IMR-90 (cell line): ENCODE results near the gene CCDC142. TPM values are rescaled to one million over a fixed set of nuclear protein-coding genes. Genes with fewer than 3 reads are reported as not detected.

ENCODE experiments used
- ATAC-seq: fragments of 200-7000 bp; cut with Tn5 transposase; 2 replicates; pipeline ENCODE4 v1.9.1; 2020; ENCODE audit warnings: low read depth, mild to moderate bottlenecking, moderate library complexity
- BruUV-seq: library from RNA; stranded (reverse); fragments of 400-500 nt; replicated peaks from 2 replicates; lab custom pipeline; 2021; lab: Mats Ljungman, UMichigan
- CTCF ChIA-PET: fragments of 300-600 bp; formaldehyde crosslinking; extraction: SDS; loops from one replicate; lab custom pipeline; 2021; ENCODE audit warnings: antibody characterized with exemption; lab: Yijun Ruan, JAX
- POLR2A ChIA-PET: fragments of 300-600 bp; sonication (Branson Sonifier 250); formaldehyde crosslinking; loops from one replicate; lab custom pipeline; 2022; ENCODE audit warnings: antibody characterized with exemption; ENCODE audit not compliant: unreplicated experiment; lab: Charles Lee
- DNase-seq: peaks from one replicate; pipeline ENCODE4 v3.0.0; 2013
- H2AFZ ChIP-seq: replicated peaks from 2 replicates; pipeline ENCODE3; 2013; ENCODE audit warnings: low read length, mild to moderate bottlenecking; ENCODE audit not compliant: poor library complexity
- H2AK5ac ChIP-seq: 2 replicates; pipeline ENCODE4 v1.6.1; 2013; ENCODE audit warnings: low read depth, low read length, inconsistent platforms
- H2AK9ac ChIP-seq: replicated peaks from 2 replicates; pipeline ENCODE3; 2013; ENCODE audit warnings: mild to moderate bottlenecking, low read depth, low read length, moderate library complexity; ENCODE audit not compliant: poor library complexity
- H2BK120ac ChIP-seq: 2 replicates; pipeline ENCODE4 v1.6.1; 2013; ENCODE audit warnings: low read depth, low read length, inconsistent platforms
- H2BK15ac ChIP-seq: 3 replicates; pipeline ENCODE4 v1.6.1; 2013; ENCODE audit warnings: low read depth, low read length, inconsistent platforms
- H2BK20ac ChIP-seq: 2 replicates; pipeline ENCODE4 v1.6.1; 2013; ENCODE audit warnings: low read depth, mild to moderate bottlenecking, inconsistent platforms, low read length, moderate library complexity
- H2BK5ac ChIP-seq: 2 replicates; pipeline ENCODE4 v1.6.1; 2013; ENCODE audit warnings: mild to moderate bottlenecking, low read depth, low read length, inconsistent platforms; ENCODE audit not compliant: poor library complexity, severe bottlenecking
- H3K14ac ChIP-seq: replicated peaks from 2 replicates; pipeline ENCODE4 v1.6.1; 2013; ENCODE audit warnings: low read depth, low read length, inconsistent platforms
- H3K18ac ChIP-seq: 2 replicates; pipeline ENCODE4 v1.6.1; 2013; ENCODE audit warnings: low read depth, low read length, control low read depth
- H3K23ac ChIP-seq: 2 replicates; pipeline ENCODE4 v1.6.1; 2013; ENCODE audit warnings: low read depth, low read length, inconsistent platforms
- H3K27ac ChIP-seq: 2 replicates; pipeline ENCODE4 v1.5.1; 2013; ENCODE audit warnings: mild to moderate bottlenecking, control low read depth, low read length; ENCODE audit not compliant: insufficient read depth
- H3K27me3 ChIP-seq: 2 replicates; pipeline ENCODE4 v1.6.1; 2013; ENCODE audit warnings: low read length; ENCODE audit not compliant: control insufficient read depth, insufficient read depth
- H3K36me3 ChIP-seq: 2 replicates; pipeline ENCODE4 v1.6.1; 2013; ENCODE audit warnings: low read length, mixed read lengths; ENCODE audit not compliant: control insufficient read depth, insufficient read depth
- H3K4ac ChIP-seq: 2 replicates; pipeline ENCODE4 v1.6.1; 2013; ENCODE audit warnings: low read depth, low read length, inconsistent platforms
- H3K4me1 ChIP-seq: 2 replicates; pipeline ENCODE4 v1.6.1; 2013; ENCODE audit warnings: low read length, mixed read lengths; ENCODE audit not compliant: control insufficient read depth, insufficient read depth
- H3K4me2 ChIP-seq: 2 replicates; pipeline ENCODE4 v1.6.1; 2013; ENCODE audit warnings: low read depth, mild to moderate bottlenecking, control low read depth, low read length, moderate library complexity
- H3K4me3 ChIP-seq: 2 replicates; pipeline ENCODE4 v1.5.1; 2013; ENCODE audit warnings: low read depth, mild to moderate bottlenecking, control low read depth, low read length, moderate library complexity; ENCODE audit not compliant: insufficient read depth
- H3K56ac ChIP-seq: 2 replicates; pipeline ENCODE4 v1.6.1; 2013; ENCODE audit warnings: low read length, inconsistent platforms; ENCODE audit not compliant: insufficient read depth; ENCODE audit errors: extremely low read depth
- H3K79me1 ChIP-seq, 2 experiments: 2 replicates each; pipeline ENCODE4 v1.6.1; 2013; ENCODE audit warnings: low read length in 2 of 2, inconsistent platforms in 1 of 2, low read depth in 1 of 2
- H3K9ac ChIP-seq: 2 replicates; pipeline ENCODE4 v1.6.1; 2013; ENCODE audit warnings: low read depth, low read length, control low read depth
- H3K9me1 ChIP-seq: 2 replicates; pipeline ENCODE4 v1.6.1; 2013; ENCODE audit warnings: low read length, inconsistent platforms; ENCODE audit not compliant: insufficient read depth
- H3K9me3 ChIP-seq: 2 replicates; pipeline ENCODE4 v1.6.1; 2013; ENCODE audit warnings: low read length; ENCODE audit not compliant: control insufficient read depth, insufficient read depth
- H4K20me1 ChIP-seq: 2 replicates; pipeline ENCODE4 v1.6.1; 2013; ENCODE audit warnings: low read length, inconsistent platforms; ENCODE audit not compliant: insufficient read depth
- H4K5ac ChIP-seq: 2 replicates; pipeline ENCODE4 v1.6.1; 2013; ENCODE audit warnings: mild to moderate bottlenecking, low read depth, low read length, control low read depth
- H4K8ac ChIP-seq, 2 experiments: 2 replicates each; pipeline ENCODE4 v1.6.1; 2013; ENCODE audit warnings: low read depth in 2 of 2, low read length in 2 of 2, control low read depth in 1 of 2, inconsistent platforms in 1 of 2
- H4K91ac ChIP-seq: 2 replicates; pipeline ENCODE4 v1.6.1; 2013; ENCODE audit warnings: low read depth, low read length, inconsistent platforms; ENCODE audit not compliant: insufficient read depth
- CHD1 ChIP-seq: IDR thresholded peaks from 2 replicates; pipeline ENCODE4 v1.6.1; 2012; ENCODE audit warnings: low read depth, low read length, improper control_type of control experiment
- CTCF ChIP-seq: conservative IDR thresholded peaks from 2 replicates; pipeline ENCODE4 v1.5.1; 2012; ENCODE audit warnings: mild to moderate bottlenecking, low read depth, low read length, improper control_type of control experiment
- ELK1 ChIP-seq: fragments of 150-350 bp; IDR thresholded peaks from 2 replicates; pipeline ENCODE4 v1.6.1; 2016; ENCODE audit warnings: low read depth, mild to moderate bottlenecking, low read length, moderate library complexity, borderline replicate concordance
- FOS ChIP-seq: fragments of 150-350 bp; IDR thresholded peaks from 2 replicates; pipeline ENCODE4 v1.6.1; 2016; ENCODE audit warnings: low read depth, low read length
- MAFK ChIP-seq: IDR thresholded peaks from 2 replicates; pipeline ENCODE4 v1.6.1; 2012; ENCODE audit warnings: low read depth, low read length, improper control_type of control experiment
- MAZ ChIP-seq: IDR thresholded peaks from 2 replicates; pipeline ENCODE4 v1.6.1; 2012; ENCODE audit warnings: low read depth, mild to moderate bottlenecking, low read length, improper control_type of control experiment, moderate library complexity, borderline replicate concordance
- NFE2L2 ChIP-seq: fragments of 150-350 bp; IDR thresholded peaks from 2 replicates; pipeline ENCODE4 v1.6.1; 2016; ENCODE audit warnings: low read depth, mild to moderate bottlenecking, low read length
- POLR2A ChIP-seq: IDR thresholded peaks from 2 replicates; pipeline ENCODE4 v1.6.1; 2012; ENCODE audit warnings: mild to moderate bottlenecking, low read depth, low read length
- RAD21 ChIP-seq: IDR thresholded peaks from 2 replicates; pipeline ENCODE4 v1.6.1; 2012; ENCODE audit warnings: low read length, improper control_type of control experiment
- RCOR1 ChIP-seq: IDR thresholded peaks from 2 replicates; pipeline ENCODE4 v1.6.1; 2012; ENCODE audit warnings: mild to moderate bottlenecking, low read length, improper control_type of control experiment; ENCODE audit not compliant: insufficient replicate concordance
- SMC3 ChIP-seq: fragments of 150-350 bp; IDR thresholded peaks from 2 replicates; pipeline ENCODE4 v1.6.1; 2016; ENCODE audit warnings: low read depth, mild to moderate bottlenecking, antibody characterized with exemption, low read length, moderate library complexity
- WGBS, 2 experiments: methylation state at CpG; one replicate each; pipeline versions ENCODE4 v1.1.5 to v1.1.7; 2013; ENCODE audit warnings: missing lambda C conversion rate in 2 of 2; ENCODE audit not compliant: insufficient read length in 1 of 2; ENCODE audit errors: extremely low coverage in 2 of 2; 5-methylcytosine and 5-hydroxymethylcytosine counted together
- dilution Hi-C: fragments of 300-500 bp; cut with HindIII; formaldehyde crosslinking; loops from one replicate; pipeline ENCODE4 v1.14.3; 2018; ENCODE audit warnings: low sequenced_read_pairs; ENCODE audit not compliant: unreplicated experiment
- in situ Hi-C: fragments of 300-500 bp; cut with MboI; formaldehyde crosslinking; loops from 3 replicates; pipeline ENCODE4 v1.14.3; 2019; ENCODE audit warnings: low sequenced_read_pairs, inconsistent platforms, mixed read lengths
- intact Hi-C: fragments of 100-400 bp; cut with micrococcal nuclease; formaldehyde crosslinking; loops from 2 replicates; pipeline ENCODE4 v1.10.0; 2022
- polyA plus RNA-seq, 3 experiments: library from polyadenylated mRNA; depleted of rRNA; stranded (reverse); fragments of >200 nt; gene quantifications; 2 replicates each; pipeline ENCODE4 v1.2.3, GENCODE V29; 2012; ENCODE audit warnings: low replicate concordance in 1 of 3
- total RNA-seq: library from RNA; depleted of rRNA; stranded (reverse); fragments of >200 nt; gene quantifications from 2 replicates; pipeline ENCODE4 v1.2.3, GENCODE V29; 2012

CCDC142 gene
- total and polyA plus RNA-seq, 2 of the 4 experiments (the other 2 are of a cell fraction), result 8.4 to 14.0 TPM

DNA sequence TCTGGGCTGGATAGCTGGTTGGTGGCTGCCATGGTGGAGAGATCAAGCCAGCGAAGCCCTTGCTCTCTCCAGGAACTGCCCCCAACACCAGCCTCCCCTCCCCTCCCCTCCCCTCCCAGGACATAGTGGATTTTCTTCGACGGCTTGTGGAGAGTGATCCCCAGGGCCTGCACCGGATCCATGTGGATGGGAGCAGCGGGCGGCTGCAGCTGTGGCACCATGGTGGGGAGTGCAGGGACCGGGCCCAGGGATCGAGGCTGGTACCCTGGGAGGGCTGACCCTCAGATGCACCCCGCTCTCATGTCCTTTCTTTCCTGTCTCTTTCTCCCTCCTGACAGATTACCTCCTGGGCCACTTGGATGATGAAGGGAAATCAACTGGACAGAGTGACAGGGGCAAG lies 7.1 kb upstream of the CCDC142 start:
- H3K18ac ChIP-seq, result no peak overlapping the region
- BruUV-seq, result no TSS peak
- no peak overlapping the region for H3K14ac ChIP-seq
- H2AK9ac ChIP-seq, result no peak overlapping the region
- peaks cover 9% of the 10 kb centered on the region; the same call in 1 of the 2 replicates for H3K9me1 ChIP-seq
- dilution Hi-C loops, result no loop called here
- no peak for DNase-seq
- no peak overlapping the region for H2BK15ac ChIP-seq
- H4K20me1 ChIP-seq, result no peaks in the 10 kb centered on the region; the same call in 1 of the 2 replicates
- H3K27me3 ChIP-seq, result no peaks in the 10 kb centered on the region
- POLR2A ChIA-PET, result no interaction called here
- H4K91ac ChIP-seq, result no peak overlapping the region
- no peak overlapping the region for H4K8ac ChIP-seq
- TF ChIP-seq ELK1 (no peak), RAD21 (no peak), CTCF (no peak), MAZ (no peak), MAFK (no peak), SMC3 (no peak), POLR2A (no peak), FOS (no peak), RCOR1 (no peak), CHD1 (no peak), NFE2L2 (no peak)
- H3K27ac ChIP-seq, result no peak overlapping the region
- peaks cover 15 to 35% of the 10 kb centered on the region in 2 experiments for H3K79me1 ChIP-seq
- no peak overlapping the region for H3K4me2 ChIP-seq
- H3K23ac ChIP-seq, result no peak overlapping the region
- no CpG with 5 or more reads among the region's 9 CpGs for WGBS, 2 experiments
- peaks cover 5% of the 10 kb centered on the region; the same call in 1 of the 2 replicates for H3K4me1 ChIP-seq
- no peak overlapping the region for H4K5ac ChIP-seq
- H3K4ac ChIP-seq, result no peak overlapping the region
- CTCF ChIA-PET, result no interaction called here
- H3K9ac ChIP-seq, result no peak overlapping the region
- intact Hi-C loops, result no loop called here
- in situ Hi-C loops, result loop anchor here (25.0 kb wide), 1 partner anchor 372 kb away; no protein-coding TSS in a partner anchor
- ATAC-seq, result no peak
- H3K36me3 ChIP-seq, result peaks cover 45% of the 10 kb centered on the region
- no peak overlapping the region for H2BK120ac ChIP-seq
- no peak overlapping the region for H3K56ac ChIP-seq
- no peak overlapping the region for H3K4me3 ChIP-seq
- no peak overlapping the region for H2AK5ac ChIP-seq
- H3K9me3 ChIP-seq, result no peaks in the 10 kb centered on the region
- no peak overlapping the region for H2BK5ac ChIP-seq
- no peak overlapping the region for H2AFZ ChIP-seq
- H2BK20ac ChIP-seq, result no peak overlapping the region
